ENCODE data around the gene RYR3.

The RYR3 gene

DNA sequence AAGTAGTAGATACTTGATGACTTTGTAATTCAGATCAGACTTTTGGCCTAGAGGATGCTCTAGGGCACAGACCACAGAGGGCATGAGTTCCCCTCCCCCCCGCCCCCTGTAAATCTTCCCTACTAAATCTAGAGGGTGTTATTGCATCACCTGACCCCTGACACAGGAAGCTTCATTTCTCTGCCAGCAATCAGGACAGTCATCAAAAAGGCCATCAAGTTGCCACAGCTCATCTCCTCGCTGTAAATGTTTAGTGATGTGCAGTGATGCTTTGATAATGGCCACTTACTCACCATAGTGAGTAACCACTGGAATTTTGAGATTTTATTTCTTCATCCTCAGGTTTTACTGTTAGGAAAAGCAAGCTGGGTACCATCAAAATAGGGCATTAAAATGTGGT lies 368.3 kb downstream of the RYR3 start:
- Histone ChIP-seq H3K36me3 (ENCODE audit: insufficient read depth, low read length) (no peaks in the 10 kb centered on the region), H3K9me2 (replicated peaks; ENCODE audit: low read depth, low read length) (no peaks in the 10 kb centered on the region), H3F3A (ENCODE audit: low read depth) (no peaks in the 10 kb centered on the region), H3K4me1 (ENCODE audit: insufficient read depth, low read length, poor library complexity, severe bottlenecking) (no peaks in the 10 kb centered on the region), H3K27me3 (ENCODE audit: insufficient read depth, low read length, poor library complexity, severe bottlenecking) (no peaks in the 10 kb centered on the region), H3K9me3 (ENCODE audit: insufficient read depth, low read depth, low read length) (no peaks in the 10 kb centered on the region), H3K9ac (ENCODE audit: low read depth, low read length, poor library complexity, severe bottlenecking) (no peak overlapping the region), H3K4me3 (ENCODE audit: low read length, poor library complexity, severe bottlenecking) (no peak overlapping the region), H3K4me2 (ENCODE audit: low read depth, low read length, poor library complexity, severe bottlenecking) (no peak overlapping the region), H4K20me1 (ENCODE audit: insufficient read depth, low read length, poor library complexity, severe bottlenecking) (no peaks in the 10 kb centered on the region), H2AFZ (ENCODE audit: low read length) (no peak overlapping the region), H3K79me2 (ENCODE audit: insufficient read depth, low read length) (no peaks in the 10 kb centered on the region)
- TF ChIP-seq EZH2phosphoT487 (IDR thresholded peaks at IDR 0.05; ENCODE audit: borderline replicate concordance) (no peak), CTCF (conservative IDR thresholded peaks at IDR 0.05; ENCODE audit: low read length) (no peak)

DNA sequence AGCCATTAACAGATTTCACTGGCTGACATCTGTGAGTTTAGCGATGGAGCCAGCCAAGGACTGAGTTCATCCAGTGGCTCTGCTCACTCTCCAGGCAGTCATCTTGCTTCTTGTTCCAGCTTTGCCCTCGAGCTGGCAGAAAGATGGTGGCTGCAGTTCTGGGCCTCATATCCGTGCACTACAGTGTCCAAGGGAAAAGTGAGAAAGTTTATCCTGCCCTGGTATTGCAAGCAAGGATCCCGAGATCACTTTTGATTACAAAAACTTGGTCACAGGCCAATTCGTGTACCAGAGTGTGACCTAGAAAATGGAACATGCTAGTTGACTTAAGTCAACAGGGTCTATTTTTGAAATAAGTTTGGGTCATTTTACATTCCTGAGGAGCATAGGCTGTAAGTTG lies 369.6 kb downstream of the RYR3 start:
- H3K79me2 ChIP-seq (ENCODE audit: insufficient read depth, low read length), result no peaks in the 10 kb centered on the region
- H3K9me3 ChIP-seq (ENCODE audit: insufficient read depth, low read depth, low read length), result no peaks in the 10 kb centered on the region
- H2AFZ ChIP-seq (ENCODE audit: low read length), result no peak overlapping the region
- H4K20me1 ChIP-seq (ENCODE audit: insufficient read depth, low read length, poor library complexity, severe bottlenecking), result no peaks in the 10 kb centered on the region
- H3K4me1 ChIP-seq (ENCODE audit: insufficient read depth, low read length, poor library complexity, severe bottlenecking), result no peaks in the 10 kb centered on the region
- no peaks in the 10 kb centered on the region for H3K27me3 ChIP-seq (ENCODE audit: insufficient read depth, low read length, poor library complexity, severe bottlenecking)
- TF ChIP-seq CTCF (conservative IDR thresholded peaks at IDR 0.05; ENCODE audit: low read length) (no peak), EZH2phosphoT487 (IDR thresholded peaks at IDR 0.05; ENCODE audit: borderline replicate concordance) (no peak)
- H3K4me3 ChIP-seq (ENCODE audit: low read length, poor library complexity, severe bottlenecking), result no peak overlapping the region
- H3K9me2 ChIP-seq (replicated peaks; ENCODE audit: low read depth, low read length), result no peaks in the 10 kb centered on the region
- H3K9ac ChIP-seq (ENCODE audit: low read depth, low read length, poor library complexity, severe bottlenecking), result no peak overlapping the region
- no peaks in the 10 kb centered on the region for H3F3A ChIP-seq (ENCODE audit: low read depth)
- H3K36me3 ChIP-seq (ENCODE audit: insufficient read depth, low read length), result no peaks in the 10 kb centered on the region
- H3K4me2 ChIP-seq (ENCODE audit: low read depth, low read length, poor library complexity, severe bottlenecking), result no peak overlapping the region

DNA sequence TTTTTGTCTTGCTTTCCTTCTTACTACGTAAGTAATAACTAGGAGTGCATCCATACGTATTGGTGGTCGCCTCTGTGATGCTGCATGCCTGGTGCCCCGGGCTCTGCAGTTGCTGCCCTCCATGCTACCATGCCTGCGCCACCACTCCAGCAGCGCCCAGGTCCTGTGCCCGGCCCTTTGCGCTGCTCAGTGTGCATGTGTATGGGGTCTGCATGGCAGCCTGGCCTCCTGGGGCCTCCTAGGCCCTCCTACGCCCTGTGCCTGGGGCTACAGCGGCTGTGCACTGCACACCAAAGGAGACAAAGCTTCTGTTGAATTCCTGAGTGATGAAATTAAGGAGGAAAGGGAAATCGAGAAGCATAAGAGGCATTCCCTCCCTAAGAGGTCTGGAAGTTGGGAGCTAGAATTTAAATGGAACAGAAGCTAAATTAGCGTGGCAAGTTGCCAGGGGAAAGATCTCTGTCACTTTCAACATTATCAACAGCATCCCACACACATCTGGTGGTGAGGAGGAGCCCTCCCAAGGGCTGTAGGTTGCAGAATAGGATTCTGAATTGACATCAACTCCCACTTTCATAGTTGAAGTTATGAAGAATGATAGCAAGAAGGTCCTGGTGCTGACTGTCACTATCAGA lies 382.5 kb downstream of the RYR3 start:
- Histone ChIP-seq H3K4me1 (ENCODE audit: insufficient read depth, low read length, poor library complexity, severe bottlenecking) (no peaks in the 10 kb centered on the region), H3K9ac (ENCODE audit: low read depth, low read length, poor library complexity, severe bottlenecking) (no peak overlapping the region)

More for the DNA sequence above, 382.5 kb downstream of the RYR3 start:
- Histone ChIP-seq H2AFZ (ENCODE audit: low read length) (no peak overlapping the region), H3K9me2 (replicated peaks; ENCODE audit: low read depth, low read length) (no peaks in the 10 kb centered on the region), H3K36me3 (ENCODE audit: insufficient read depth, low read length) (no peaks in the 10 kb centered on the region), H3K27me3 (ENCODE audit: insufficient read depth, low read length, poor library complexity, severe bottlenecking) (no peaks in the 10 kb centered on the region), H3K4me3 (ENCODE audit: low read length, poor library complexity, severe bottlenecking) (no peak overlapping the region), H4K20me1 (ENCODE audit: insufficient read depth, low read length, poor library complexity, severe bottlenecking) (no peaks in the 10 kb centered on the region), H3F3A (ENCODE audit: low read depth) (no peaks in the 10 kb centered on the region), H3K79me2 (ENCODE audit: insufficient read depth, low read length) (no peaks in the 10 kb centered on the region), H3K9me3 (ENCODE audit: insufficient read depth, low read depth, low read length) (no peaks in the 10 kb centered on the region), H3K4me2 (ENCODE audit: low read depth, low read length, poor library complexity, severe bottlenecking) (no peak overlapping the region)
- TF ChIP-seq EZH2phosphoT487 (IDR thresholded peaks at IDR 0.05; ENCODE audit: borderline replicate concordance) (no peak), CTCF (conservative IDR thresholded peaks at IDR 0.05; ENCODE audit: low read length) (no peak)
